ENCODE data around the gene ASXL1. TPM values are rescaled to one million over a fixed set of nuclear protein-coding genes. Genes with fewer than 3 reads are reported as not detected.

The ASXL1 gene
- total RNA-seq, 1 experiment from 2014 or later: 69.9 TPM

- Mint-ChIP-seq H3K27ac (ENCODE audit: low read depth, unreplicated experiment) (no peak overlapping the region), H3K27me3 (ENCODE audit: insufficient read depth, unreplicated experiment) (no peaks in the 10 kb centered on the region), H3K4me3 (ENCODE audit: unreplicated experiment) (no peak overlapping the region), H3K4me1 (ENCODE audit: insufficient read depth, unreplicated experiment) (peaks cover 47% of the 10 kb centered on the region), H3K9me3 (ENCODE audit: unreplicated experiment) (no peaks in the 10 kb centered on the region), H3K36me3 (ENCODE audit: insufficient read depth, unreplicated experiment) (peaks cover 5% of the 10 kb centered on the region)
- intact Hi-C loops (cut with micrococcal nuclease): no loop called here
- ChIA-PET POLR2A (interaction anchor here (0.6 to 2.2 kb wide), 4 partner anchors 9 to 61 kb away, joined by 3 to 8 read pairs (median 6); no protein-coding TSS in a partner anchor), CTCF (no interaction called here)
- no peak for DNase-seq (ENCODE audit: unreplicated experiment)
- TF ChIP-seq CTCF (IDR thresholded peaks at IDR 0.05; ENCODE audit: unreplicated experiment): no peak
- BruUV-seq (replicated peaks): no TSS peak
Observed at GRCh38 chr20:32362901-32363364, 4.8 kb downstream of the ASXL1 start.

GRCh38 chr20:32363492-32363891 lies 5.4 kb downstream of the ASXL1 start:
- Mint-ChIP-seq H3K4me1 (ENCODE audit: insufficient read depth, unreplicated experiment) (peaks cover 47% of the 10 kb centered on the region), H3K27ac (ENCODE audit: low read depth, unreplicated experiment) (no peak overlapping the region), H3K36me3 (ENCODE audit: insufficient read depth, unreplicated experiment) (peaks cover 10% of the 10 kb centered on the region), H3K4me3 (ENCODE audit: unreplicated experiment) (no peak overlapping the region), H3K9me3 (ENCODE audit: unreplicated experiment) (no peaks in the 10 kb centered on the region), H3K27me3 (ENCODE audit: insufficient read depth, unreplicated experiment) (no peaks in the 10 kb centered on the region)
- no peak for TF ChIP-seq CTCF (IDR thresholded peaks at IDR 0.05; ENCODE audit: unreplicated experiment)
- DNase-seq (ENCODE audit: unreplicated experiment): no peak
- ChIA-PET POLR2A (interaction anchor here (0.6 to 2.2 kb wide), 4 partner anchors 8 to 61 kb away, joined by 3 to 8 read pairs (median 6); no protein-coding TSS in a partner anchor), CTCF (interaction anchor here (0.7 to 1.2 kb wide), 2 partner anchors 7 to 19 kb away, joined by 3 to 4 read pairs; no protein-coding TSS in a partner anchor)
- intact Hi-C loops (cut with micrococcal nuclease): no loop called here
- BruUV-seq (replicated peaks): no TSS peak

- H3K27ac Mint-ChIP-seq (ENCODE audit: low read depth, unreplicated experiment): peak overlapping the region; percentile 4
- POLR2A ChIA-PET: interaction anchor here (0.7 to 1.3 kb wide), 4 partner anchors 20 to 121 kb away, joined by 3 to 4 read pairs (median 3); no protein-coding TSS in a partner anchor
- no peaks in the 10 kb centered on the region for H3K9me3 Mint-ChIP-seq (ENCODE audit: unreplicated experiment)
- CTCF ChIA-PET: interaction anchor here (1.2 kb wide), 1 partner anchor 8 kb away, joined by 3 read pairs; no protein-coding TSS in a partner anchor
- DNase-seq (ENCODE audit: unreplicated experiment): no peak
- intact Hi-C loops (cut with micrococcal nuclease): no loop called here
- H3K27me3 Mint-ChIP-seq (ENCODE audit: insufficient read depth, unreplicated experiment): no peaks in the 10 kb centered on the region
- no peak overlapping the region for H3K4me3 Mint-ChIP-seq (ENCODE audit: unreplicated experiment)
- TF ChIP-seq CTCF (IDR thresholded peaks at IDR 0.05; ENCODE audit: unreplicated experiment): no peak
- H3K4me1 Mint-ChIP-seq (ENCODE audit: insufficient read depth, unreplicated experiment): peaks cover 42% of the 10 kb centered on the region
- H3K36me3 Mint-ChIP-seq (ENCODE audit: insufficient read depth, unreplicated experiment): peaks cover 22% of the 10 kb centered on the region
- BruUV-seq (replicated peaks): no TSS peak
Observed at GRCh38 chr20:32364554-32365208, 6.5 kb downstream of the ASXL1 start.

- TF ChIP-seq CTCF (IDR thresholded peaks at IDR 0.05; ENCODE audit: unreplicated experiment): no peak
- Mint-ChIP-seq H3K4me1 (ENCODE audit: insufficient read depth, unreplicated experiment) (peaks cover 40% of the 10 kb centered on the region), H3K36me3 (ENCODE audit: insufficient read depth, unreplicated experiment) (peaks cover 30% of the 10 kb centered on the region), H3K27ac (ENCODE audit: low read depth, unreplicated experiment) (no peak overlapping the region), H3K4me3 (ENCODE audit: unreplicated experiment) (no peak overlapping the region), H3K9me3 (ENCODE audit: unreplicated experiment) (no peaks in the 10 kb centered on the region), H3K27me3 (ENCODE audit: insufficient read depth, unreplicated experiment) (no peaks in the 10 kb centered on the region)
- BruUV-seq (replicated peaks): no TSS peak
- POLR2A ChIA-PET: interaction anchor here (0.6 to 1.3 kb wide), 3 partner anchors 21 to 120 kb away, joined by 3 to 4 read pairs (median 4); no protein-coding TSS in a partner anchor
- no peak for DNase-seq (ENCODE audit: unreplicated experiment)
- CTCF ChIA-PET: interaction anchor here (1.0 kb wide), 1 partner anchor 45 kb away, joined by 4 read pairs; no protein-coding TSS in a partner anchor
- intact Hi-C loops (cut with micrococcal nuclease): no loop called here
Observed at GRCh38 chr20:32365564-32365963, 7.4 kb downstream of the ASXL1 start.
